GM18499 (cell line): Measurements from ENCODE around the gene KDM5B.

ENCODE experiments used
- ATAC-seq: cut with Tn5 transposase; IDR thresholded peaks from one replicate; pipeline ENCODE4 v1.9.1; 2021; ENCODE audit warnings: moderate number of reproducible peaks; ENCODE audit not compliant: insufficient read depth, unreplicated experiment

The KDM5B gene

GRCh38 chr1:202689493-202690342 is 118.5 kb downstream of the KDM5B start:
- no peak for ATAC-seq

- no peak for ATAC-seq
Observed at GRCh38 chr1:202689082-202689481, 119.1 kb downstream of the KDM5B start.

- ATAC-seq = no peak
Observed at GRCh38 chr1:202688401-202688800, 119.8 kb downstream of the KDM5B start.

- ATAC-seq = no peak
Observed at GRCh38 chr1:202687798-202688197, 120.4 kb downstream of the KDM5B start.

GRCh38 chr1:202687370-202687769 is 120.9 kb downstream of the KDM5B start:
- no peak for ATAC-seq

- ATAC-seq = no peak
Observed at GRCh38 chr1:202685641-202686040, 122.6 kb downstream of the KDM5B start.

GRCh38 chr1:202684716-202685115 is 123.5 kb downstream of the KDM5B start:
- ATAC-seq = no peak

GRCh38 chr1:202683029-202683428 is 125.2 kb downstream of the KDM5B start:
- ATAC-seq = no peak

- no peak for ATAC-seq
Observed at GRCh38 chr1:202682477-202682876, 125.7 kb downstream of the KDM5B start.

- no peak for ATAC-seq
Observed at GRCh38 chr1:202681736-202682420, 126.3 kb downstream of the KDM5B start.

- no peak for ATAC-seq
Observed at GRCh38 chr1:202680586-202681352, 127.5 kb downstream of the KDM5B start.

GRCh38 chr1:202679406-202680177 is 128.6 kb downstream of the KDM5B start:
- no peak for ATAC-seq

GRCh38 chr1:202677433-202677832 is 130.8 kb downstream of the KDM5B start:
- ATAC-seq = no peak
